Activated CD4-positive, alpha-beta T cell treated with anti-CD3 and anti-CD28 coated beads, Interleukin-2, amount 50 U/mL, for 24 hours (primary cell): ENCODE results near the gene CYS1.
"Not testable (repeated sequence)": the region's sequence is repeated elsewhere in the genome, so short reads cannot be mapped to it uniquely, and the experiment has no call there.

Experiments used
- DNase-seq, 2 donors: peaks; one replicate each; pipeline ENCODE4 v3.0.0-alpha.2; 2020; ENCODE audit warnings: low read depth in 1 of 2, low spot score in 1 of 2

CYS1 gene

GRCh38 chr2:10079870-10080535 lies at the start of gene CYS1:
TSS of gene CYS1 (minus strand) at chr2:10080411. CDS start at chr2:10080223, 188 bp downstream.
- no peak for DNase-seq

- DNase-seq, result no peak
Observed at GRCh38 chr2:10129490-10129889, 49.3 kb upstream of the CYS1 start.

- no peak for DNase-seq
Observed at GRCh38 chr2:10128420-10128819, 48.2 kb upstream of the CYS1 start.

- DNase-seq, result no peak
Observed at GRCh38 chr2:10126632-10127026, 46.4 kb upstream of the CYS1 start.

GRCh38 chr2:10125842-10126631 lies 45.8 kb upstream of the CYS1 start:
- DNase-seq, result no peak

- peak in 1 of 2 donors; percentile 51 for DNase-seq
Observed at GRCh38 chr2:10124538-10125045, 44.4 kb upstream of the CYS1 start.

- no peak for DNase-seq
Observed at GRCh38 chr2:10123281-10123680, 43.1 kb upstream of the CYS1 start.

- DNase-seq, result peak; percentile 68 to 85
Observed at GRCh38 chr2:10122500-10123280, 42.5 kb upstream of the CYS1 start, which contains the start of gene RRM2. TSS of gene RRM2 (plus strand) at chr2:10122739. CDS start at chr2:10122799, 60 bp downstream.

GRCh38 chr2:10120877-10121574 lies 40.8 kb upstream of the CYS1 start:
- no peak for DNase-seq

GRCh38 chr2:10120158-10120876 lies 40.1 kb upstream of the CYS1 start:
- peak; percentile 87 to 91 for DNase-seq

GRCh38 chr2:10119601-10120157 lies 39.5 kb upstream of the CYS1 start:
- DNase-seq, result no peak

- DNase-seq, result no peak
Observed at GRCh38 chr2:10119027-10119325, 38.8 kb upstream of the CYS1 start.

GRCh38 chr2:10109311-10109710 lies 29.1 kb upstream of the CYS1 start:
- no peak for DNase-seq

GRCh38 chr2:10104906-10105305 lies 24.7 kb upstream of the CYS1 start:
- not testable (repeated sequence) for DNase-seq

- DNase-seq, result no peak
Observed at GRCh38 chr2:10103179-10103578, 23.0 kb upstream of the CYS1 start.

- DNase-seq, result no peak
Observed at GRCh38 chr2:10101491-10101890, 21.3 kb upstream of the CYS1 start.

- DNase-seq, result no peak
Observed at GRCh38 chr2:10097352-10098148, 17.3 kb upstream of the CYS1 start.

GRCh38 chr2:10096641-10097040 lies 16.4 kb upstream of the CYS1 start:
- DNase-seq, result no peak

- no peak for DNase-seq
Observed at GRCh38 chr2:10095175-10095574, 15.0 kb upstream of the CYS1 start.
